GM21390 (cell line): ENCODE data around the gene PAPOLA.

Experiments
- ATAC-seq: cut with Tn5 transposase; IDR thresholded peaks from one replicate; pipeline ENCODE4 v1.9.1; 2021; ENCODE audit not compliant: unreplicated experiment

PAPOLA gene

DNA sequence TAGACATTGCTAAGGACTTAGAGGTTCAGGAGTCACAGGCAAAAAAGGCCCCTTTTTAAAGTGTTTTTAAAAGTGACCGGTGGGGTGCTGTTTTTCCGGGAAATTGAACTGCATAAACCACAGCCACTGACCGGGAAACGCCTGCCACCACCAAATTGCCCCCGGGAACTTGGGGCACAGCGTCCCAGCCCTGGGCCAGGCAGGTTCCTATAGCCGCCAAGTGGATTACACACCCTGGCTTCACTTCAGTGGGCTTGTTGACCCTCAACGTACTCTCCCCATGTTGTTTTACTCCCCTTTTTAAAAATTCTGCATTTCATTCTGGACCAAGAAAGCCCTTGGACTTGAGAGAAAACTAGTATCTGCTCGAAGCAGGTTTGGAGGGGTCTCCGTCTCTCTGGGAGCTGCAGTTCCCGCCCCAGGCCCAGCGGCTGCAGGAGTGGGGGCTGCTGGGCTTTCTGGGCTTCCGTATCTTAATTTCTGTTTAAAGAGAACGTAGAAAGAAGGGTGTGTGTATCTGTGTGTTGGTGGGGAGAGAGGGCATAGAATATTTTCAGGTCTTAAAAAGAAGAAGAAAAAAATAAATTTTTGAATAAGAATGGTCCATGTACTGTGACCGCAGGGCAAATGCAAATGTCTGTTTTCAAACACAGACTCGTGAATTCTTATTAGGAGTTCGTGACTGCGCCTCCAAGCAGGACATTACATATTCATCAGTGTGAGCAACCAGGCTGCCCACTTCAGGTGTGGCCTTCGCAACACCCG is 82.9 kb downstream of the PAPOLA start:
- no peak for ATAC-seq

DNA sequence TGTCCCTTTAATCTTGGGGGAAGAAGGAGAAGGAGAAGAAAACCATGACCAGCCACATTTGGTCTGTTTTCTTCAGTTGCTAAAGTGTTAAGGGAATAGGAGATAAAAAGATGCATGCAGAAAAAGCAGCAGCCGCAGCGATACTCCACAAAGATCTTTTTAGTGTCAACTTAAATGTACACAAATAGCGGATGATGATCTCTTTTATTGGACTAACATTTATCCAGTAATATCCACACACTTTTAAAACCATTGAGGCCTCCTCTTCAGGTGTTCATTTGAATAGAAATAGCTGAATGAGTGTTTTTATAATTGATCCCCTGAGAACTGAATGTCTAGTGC is 83.5 kb downstream of the PAPOLA start:
- no peak for ATAC-seq

DNA sequence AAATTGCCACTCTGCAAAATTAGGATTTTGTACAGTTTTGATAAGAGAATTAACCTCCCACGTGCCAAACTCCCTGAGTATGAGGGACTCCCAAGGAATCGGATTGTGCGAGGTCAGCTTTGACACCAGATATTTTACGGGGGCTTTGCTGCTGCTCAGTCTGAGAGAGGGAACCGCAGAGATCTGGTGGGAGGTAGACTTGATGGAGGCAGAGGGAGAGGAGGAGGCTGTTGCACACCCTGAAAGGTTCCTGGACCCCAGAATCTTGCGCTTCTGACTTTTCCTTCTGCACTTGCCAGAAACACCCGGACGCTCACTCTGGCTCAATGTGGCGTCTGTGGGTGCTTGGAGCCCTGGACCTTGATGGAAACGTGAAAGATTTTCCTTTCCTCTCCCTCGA is 83.9 kb downstream of the PAPOLA start:
- ATAC-seq = no peak

GRCh38 chr14:96586921-96587822 is 85.0 kb downstream of the PAPOLA start:
- ATAC-seq = no peak

DNA sequence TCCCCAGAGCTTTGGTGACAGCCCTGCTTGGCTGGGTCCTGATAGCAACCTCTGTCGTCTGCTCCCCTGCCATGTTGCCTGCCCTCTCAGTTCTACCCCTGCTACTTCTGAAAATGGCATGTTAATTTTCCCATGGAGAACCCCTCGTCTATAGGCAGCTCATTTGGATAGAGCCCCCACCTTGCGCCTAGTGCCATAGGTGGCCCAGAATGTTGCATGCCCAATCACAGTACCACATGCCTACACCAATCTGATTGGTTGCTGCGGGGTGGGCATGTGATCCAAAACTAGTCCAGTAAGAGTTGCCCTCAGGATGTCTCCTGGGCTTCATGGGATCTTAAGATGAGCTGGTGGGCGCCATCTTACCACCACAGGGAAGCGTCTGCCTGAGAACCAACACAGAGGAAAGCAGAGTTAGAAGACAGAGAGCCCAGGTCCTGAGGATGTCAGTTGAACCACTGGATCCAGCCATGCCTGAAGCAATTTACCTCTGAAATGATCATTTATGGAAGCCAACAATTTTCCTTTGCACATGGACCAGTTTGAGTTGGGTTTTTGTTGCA is 85.7 kb downstream of the PAPOLA start:
- no peak for ATAC-seq

DNA sequence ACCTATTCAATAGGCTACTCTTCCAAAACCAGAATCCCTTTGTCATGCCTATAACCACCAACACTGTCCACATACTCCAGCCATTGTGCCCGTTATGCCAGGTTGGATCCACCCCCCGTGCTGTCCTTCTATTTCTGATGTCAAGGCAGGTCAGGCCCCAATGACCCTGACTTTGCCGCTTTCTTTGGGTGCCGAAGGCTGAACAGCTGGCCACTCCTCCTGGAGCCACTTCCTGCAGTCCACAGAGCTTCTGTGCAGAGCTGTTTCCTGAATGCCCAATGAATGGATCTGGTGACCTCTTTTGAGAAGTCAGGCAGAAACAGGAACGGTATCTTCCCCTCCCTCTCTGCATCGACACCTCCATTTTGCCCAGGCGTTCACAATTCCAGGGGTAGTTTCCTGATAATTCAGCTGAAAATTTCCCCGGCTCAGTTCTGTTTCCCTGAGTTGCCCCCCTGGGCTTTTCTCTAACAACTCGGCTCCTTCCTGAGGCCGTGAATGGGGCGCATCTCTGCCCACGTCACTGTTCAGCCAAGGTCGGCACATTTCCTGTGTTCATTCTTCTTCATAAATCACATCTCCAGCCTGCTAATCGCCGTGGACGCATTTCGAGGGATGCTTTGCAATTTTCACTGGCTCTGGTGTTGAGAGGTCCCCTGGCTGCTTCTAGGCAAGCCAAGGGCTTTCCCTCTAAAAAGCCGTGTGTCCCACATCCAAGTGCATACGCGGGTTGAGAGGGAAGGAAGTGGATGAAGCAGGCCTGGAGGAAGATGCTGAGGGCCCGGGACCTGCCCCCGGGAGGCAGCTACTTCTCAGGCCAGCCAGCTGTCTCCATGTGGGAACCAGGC is 86.5 kb downstream of the PAPOLA start:
- no peak for ATAC-seq

DNA sequence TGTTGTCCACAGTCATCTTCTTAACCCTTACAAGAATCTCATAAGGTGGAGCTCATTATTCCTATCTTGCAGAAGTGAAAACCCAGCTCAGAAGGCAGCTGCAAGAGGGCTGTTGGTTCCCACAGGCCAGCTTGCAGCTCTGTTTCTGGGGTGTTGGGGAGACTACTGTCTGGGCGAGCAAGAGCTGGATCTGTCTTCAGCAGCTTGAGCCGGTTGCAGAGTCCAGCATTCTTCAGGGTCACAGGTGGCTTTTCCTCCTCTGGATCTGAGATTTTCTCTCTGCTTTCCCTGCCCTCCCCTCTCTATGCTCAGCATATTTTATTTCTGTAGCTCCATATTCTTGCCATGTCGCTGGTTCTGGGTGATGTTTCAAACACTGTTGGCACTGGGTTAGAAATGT is 87.4 kb downstream of the PAPOLA start:
- no peak for ATAC-seq

GRCh38 chr14:96590190-96590864 is 88.1 kb downstream of the PAPOLA start:
- ATAC-seq = no peak

GRCh38 chr14:96592591-96593386 is 90.6 kb downstream of the PAPOLA start:
- ATAC-seq = peak; percentile 74

DNA sequence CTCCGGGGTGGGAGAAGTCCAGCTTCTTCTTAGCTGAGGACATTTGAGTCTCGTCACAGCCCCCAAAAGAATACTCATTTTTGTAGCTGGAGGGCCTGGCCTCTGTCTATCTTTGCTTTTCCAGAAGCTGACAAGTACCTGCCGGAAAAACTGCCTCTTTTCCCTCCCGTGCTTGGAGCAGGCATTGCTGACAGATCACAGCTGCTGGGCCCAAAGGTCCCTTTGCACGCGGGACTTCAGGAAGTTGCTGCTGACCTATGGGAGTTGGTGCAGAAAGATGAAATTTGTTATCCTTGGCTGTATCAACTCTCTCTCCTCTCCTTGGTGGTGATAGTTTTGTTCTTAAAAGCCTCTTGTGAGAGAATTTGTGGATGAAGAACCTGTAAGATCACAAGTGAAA is 92.8 kb downstream of the PAPOLA start:
- ATAC-seq = no peak

GRCh38 chr14:96597680-96598079 is 95.5 kb downstream of the PAPOLA start:
- ATAC-seq = no peak

DNA sequence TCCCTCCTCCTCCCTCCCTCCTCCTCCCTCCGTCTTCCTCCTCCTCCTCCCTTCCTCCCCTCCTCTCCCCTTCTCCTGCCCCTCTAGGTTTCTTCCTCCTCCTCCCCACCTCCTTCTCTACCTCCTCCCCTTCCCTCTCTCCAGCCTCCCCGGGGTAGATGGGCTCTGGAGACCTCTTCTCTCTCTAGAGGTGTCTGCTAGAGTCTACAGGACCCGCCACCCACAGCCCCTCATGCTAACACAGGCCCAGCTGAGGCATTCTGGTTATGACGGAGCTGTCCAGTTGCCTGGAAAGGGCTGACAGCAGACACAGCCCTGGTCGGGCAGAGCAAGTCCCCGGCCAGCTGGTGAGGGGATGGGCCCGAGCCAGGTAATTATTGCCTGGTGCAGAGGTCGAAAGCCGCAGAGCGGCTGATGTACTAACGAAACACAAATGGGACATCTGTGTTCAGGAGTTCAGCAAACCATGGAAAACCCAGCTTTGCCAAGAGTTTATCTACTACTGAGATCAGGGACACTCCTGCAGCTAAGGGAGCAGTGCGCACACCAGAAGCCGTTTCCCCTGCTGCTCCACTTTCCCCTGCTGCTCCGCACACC is 96.2 kb downstream of the PAPOLA start:
- ATAC-seq = no peak

- ATAC-seq = no peak
Measured at GRCh38 chr14:96599076-96599475, 96.9 kb downstream of the PAPOLA start.

GRCh38 chr14:96602186-96602585 is 100.0 kb downstream of the PAPOLA start:
- ATAC-seq = no peak

DNA sequence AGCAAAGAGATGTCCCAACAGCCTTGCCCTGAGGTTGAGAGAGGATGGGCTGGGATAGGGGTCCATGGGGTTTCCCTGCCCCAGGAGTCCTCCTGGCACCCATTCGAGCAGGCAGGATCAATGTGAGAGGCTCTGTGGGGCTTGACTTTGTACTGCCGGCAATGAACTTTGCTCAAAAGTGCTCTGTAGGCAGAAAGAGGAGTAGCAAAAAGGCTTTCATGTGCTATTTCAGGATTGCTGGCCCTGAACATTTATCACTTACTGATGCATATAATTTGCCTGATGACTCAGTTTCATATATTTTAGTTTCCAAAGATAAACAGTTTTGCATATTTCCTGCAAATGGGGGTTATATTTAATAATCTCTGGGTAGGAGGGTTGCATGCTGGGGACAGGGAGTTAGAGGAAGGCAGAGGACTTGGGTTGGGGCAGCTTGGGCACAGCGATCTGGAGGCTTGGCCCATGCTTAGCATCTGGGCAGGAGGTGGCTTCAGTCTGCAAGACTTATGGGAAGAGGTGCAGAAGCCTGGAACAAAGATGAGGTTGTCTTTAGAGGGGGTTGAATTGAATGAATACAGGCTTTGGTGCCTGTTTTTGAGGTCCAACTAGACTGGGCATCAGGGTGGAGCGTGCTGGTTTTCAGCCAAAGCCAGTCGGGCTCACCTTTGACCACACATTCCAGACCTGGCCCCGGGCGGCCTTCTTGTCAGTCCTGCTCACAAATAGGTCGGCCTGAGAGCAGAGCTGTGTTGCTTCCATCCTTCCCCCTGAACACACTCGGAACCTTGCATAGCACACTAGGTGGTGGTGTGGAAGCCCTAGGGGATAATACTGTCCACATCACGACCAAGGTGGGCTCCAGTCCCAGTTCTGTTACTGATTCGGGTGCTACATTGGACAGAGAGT is 101.4 kb downstream of the PAPOLA start:
- no peak for ATAC-seq

DNA sequence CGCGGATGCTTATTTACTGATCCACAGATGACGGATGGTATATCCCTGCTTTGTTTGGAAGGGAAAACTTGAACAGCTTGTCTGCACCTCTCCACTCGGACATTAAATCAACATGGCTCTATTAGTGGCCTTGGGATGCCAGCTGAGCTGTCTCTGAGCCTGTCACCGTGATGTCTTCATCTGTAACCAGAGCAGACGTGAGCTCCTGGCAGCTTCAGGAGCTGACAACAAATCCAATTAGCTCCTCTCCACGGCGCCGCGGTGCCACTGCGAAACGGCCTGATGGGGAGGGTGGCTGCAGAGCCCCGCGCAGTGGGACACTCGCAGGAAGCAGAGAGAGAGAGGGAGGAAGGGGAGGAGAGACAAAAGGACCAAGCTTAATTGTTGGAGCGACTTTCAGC is 112.3 kb downstream of the PAPOLA start:
- ATAC-seq = no peak

GRCh38 chr14:96616161-96616721 is 114.1 kb downstream of the PAPOLA start:
- ATAC-seq = no peak
